22Rv1 (cell line): ENCODE data around the gene TERT.

Source experiments
- H3K27ac ChIP-seq: fragments of 450-650 bp; 2 replicates; pipeline ENCODE4 v1.5.1; 2017
- ZFX ChIP-seq: fragments of 450-650 bp; IDR thresholded peaks from 2 replicates; pipeline ENCODE4 v1.6.1; 2017; ENCODE audit warnings: antibody characterized with exemption, borderline replicate concordance
- TF ChIP-seq, protein P1 (sequence below): fragments of 450-650 bp; IDR thresholded peaks from 2 replicates; pipeline ENCODE4 v1.5.1; 2017; ENCODE audit warnings: mild to moderate bottlenecking

Gene TERT

DNA sequence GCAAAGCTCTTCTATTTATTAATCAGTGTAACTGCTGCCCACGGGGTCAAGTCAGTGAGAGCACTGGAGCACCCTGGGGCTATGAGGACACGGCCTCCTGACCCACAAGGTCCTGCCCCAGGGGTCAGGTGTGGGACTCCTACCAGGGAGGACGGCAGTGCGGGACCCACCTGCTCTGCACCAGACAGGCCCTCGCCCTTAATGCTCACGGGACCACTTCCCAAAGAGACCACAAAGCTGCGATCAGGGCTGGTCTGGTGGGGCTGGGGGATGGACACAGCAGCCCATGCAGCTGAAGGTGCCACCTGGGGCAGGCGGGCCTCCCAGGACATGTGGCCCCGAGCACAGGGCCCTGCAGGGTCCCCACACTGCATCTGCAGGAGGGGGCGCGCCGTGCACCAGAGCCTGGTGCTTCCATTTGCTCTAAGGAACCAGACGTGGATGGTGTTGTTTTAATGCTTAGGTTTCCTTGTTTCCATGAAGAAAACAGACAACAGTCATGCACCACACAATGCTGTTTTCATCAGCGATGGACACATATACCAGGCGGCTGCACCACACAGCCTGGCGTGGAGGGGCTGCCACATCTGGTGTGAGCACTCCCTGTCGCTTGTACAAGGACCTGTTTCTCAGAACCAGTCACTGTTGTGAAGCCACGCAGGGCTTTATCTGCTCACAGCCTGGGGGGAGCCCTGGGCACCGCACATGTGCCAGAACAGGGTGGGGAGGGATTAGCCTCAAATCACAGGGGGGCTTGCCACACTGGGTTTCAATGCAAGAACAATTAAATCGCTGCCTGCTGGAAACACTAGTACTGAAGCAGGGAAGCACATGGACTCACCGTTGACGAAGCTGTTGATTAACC, 27.4 kb upstream of the TERT start:
- TF ChIP-seq ZFX: no peak
- TF ChIP-seq, protein P1, sequence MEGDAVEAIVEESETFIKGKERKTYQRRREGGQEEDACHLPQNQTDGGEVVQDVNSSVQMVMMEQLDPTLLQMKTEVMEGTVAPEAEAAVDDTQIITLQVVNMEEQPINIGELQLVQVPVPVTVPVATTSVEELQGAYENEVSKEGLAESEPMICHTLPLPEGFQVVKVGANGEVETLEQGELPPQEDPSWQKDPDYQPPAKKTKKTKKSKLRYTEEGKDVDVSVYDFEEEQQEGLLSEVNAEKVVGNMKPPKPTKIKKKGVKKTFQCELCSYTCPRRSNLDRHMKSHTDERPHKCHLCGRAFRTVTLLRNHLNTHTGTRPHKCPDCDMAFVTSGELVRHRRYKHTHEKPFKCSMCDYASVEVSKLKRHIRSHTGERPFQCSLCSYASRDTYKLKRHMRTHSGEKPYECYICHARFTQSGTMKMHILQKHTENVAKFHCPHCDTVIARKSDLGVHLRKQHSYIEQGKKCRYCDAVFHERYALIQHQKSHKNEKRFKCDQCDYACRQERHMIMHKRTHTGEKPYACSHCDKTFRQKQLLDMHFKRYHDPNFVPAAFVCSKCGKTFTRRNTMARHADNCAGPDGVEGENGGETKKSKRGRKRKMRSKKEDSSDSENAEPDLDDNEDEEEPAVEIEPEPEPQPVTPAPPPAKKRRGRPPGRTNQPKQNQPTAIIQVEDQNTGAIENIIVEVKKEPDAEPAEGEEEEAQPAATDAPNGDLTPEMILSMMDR: no peak
- no peak overlapping the region for H3K27ac ChIP-seq

GRCh38 chr5:1321576-1321975, 26.7 kb upstream of the TERT start:
- no peak overlapping the region for H3K27ac ChIP-seq

DNA sequence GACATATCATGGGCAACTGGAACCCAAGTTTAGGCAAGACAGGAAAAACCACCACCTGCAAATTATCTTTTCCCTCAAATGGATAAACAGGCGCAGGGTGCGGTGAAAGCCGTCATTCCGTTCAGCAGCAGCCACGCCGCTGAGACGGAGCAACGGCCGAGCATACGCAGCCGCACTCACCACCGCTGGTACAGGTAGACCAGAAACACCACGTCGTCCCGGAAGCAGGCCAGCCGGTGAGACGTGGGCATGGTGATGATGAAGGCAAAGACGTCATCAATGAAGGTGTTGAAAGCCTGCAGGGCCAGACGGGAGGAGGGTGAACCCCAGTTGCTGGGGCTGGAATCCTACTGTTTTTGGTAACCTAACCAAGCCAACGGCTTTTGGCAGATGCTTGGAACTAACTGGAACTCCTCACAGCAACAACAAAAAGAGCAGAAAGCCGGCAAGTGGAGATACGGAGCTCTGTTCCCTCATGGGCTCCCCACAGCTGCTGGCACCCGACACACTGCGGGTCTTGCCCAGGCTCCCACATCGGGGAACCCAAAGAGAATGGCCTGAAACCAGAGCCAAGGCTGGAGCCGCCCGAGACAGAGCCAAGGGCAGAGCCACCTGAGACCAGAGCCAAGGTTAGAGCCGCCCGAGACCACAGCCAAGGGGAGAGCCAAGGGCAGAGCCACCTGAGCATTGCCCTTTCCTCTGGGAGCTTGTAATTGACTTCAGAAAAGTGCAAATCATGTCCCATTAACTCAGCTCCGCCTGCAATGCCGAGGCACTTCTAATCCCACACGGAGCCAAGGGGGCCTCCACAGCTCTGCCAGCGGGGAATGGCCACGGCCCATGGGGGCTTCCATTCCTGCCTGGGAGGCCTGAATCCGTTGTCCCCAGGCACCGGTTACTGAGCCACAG, 25.8 kb upstream of the TERT start:
- TF ChIP-seq, protein P1: no peak
- no peak for TF ChIP-seq ZFX
- H3K27ac ChIP-seq: no peak overlapping the region

More at GRCh38 chr5:1321576-1321975, 26.7 kb upstream of the TERT start:
- no peak for TF ChIP-seq ZFX
- TF ChIP-seq, protein P1: no peak

GRCh38 chr5:1319436-1320256, 24.8 kb upstream of the TERT start:
- TF ChIP-seq ZFX: no peak
- TF ChIP-seq, protein P1: no peak
- H3K27ac ChIP-seq: no peak overlapping the region

DNA sequence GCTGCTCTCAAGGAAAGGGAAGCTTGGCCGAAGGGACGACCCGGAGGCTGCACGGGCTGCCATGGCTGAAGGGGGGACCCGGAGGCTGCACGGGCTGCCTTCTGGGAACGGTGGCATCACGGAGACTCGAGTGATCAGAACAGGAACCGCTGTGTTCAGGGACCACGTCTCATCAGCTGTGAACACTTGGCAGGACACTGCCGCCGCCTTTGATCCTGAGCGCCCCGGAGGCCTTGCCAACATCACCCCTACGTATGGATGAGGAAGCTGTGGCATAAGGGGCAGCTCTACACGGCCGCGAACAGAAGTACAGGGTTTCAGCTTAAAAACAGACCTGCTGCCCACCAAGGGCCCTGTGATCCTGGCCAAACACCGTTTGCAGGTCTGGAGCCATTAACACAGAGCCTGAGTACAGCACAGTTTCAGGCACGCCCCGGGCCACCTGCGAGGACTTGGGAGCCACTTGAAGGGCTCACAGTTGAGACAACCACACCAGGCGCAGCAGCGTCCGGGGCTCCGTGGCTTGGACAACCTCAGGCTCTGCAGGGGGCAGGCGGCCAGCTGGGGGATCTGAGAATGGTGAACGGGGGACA, 23.9 kb upstream of the TERT start:
- H3K27ac ChIP-seq: no peak overlapping the region
- no peak for TF ChIP-seq ZFX
- TF ChIP-seq, protein P1: no peak

DNA sequence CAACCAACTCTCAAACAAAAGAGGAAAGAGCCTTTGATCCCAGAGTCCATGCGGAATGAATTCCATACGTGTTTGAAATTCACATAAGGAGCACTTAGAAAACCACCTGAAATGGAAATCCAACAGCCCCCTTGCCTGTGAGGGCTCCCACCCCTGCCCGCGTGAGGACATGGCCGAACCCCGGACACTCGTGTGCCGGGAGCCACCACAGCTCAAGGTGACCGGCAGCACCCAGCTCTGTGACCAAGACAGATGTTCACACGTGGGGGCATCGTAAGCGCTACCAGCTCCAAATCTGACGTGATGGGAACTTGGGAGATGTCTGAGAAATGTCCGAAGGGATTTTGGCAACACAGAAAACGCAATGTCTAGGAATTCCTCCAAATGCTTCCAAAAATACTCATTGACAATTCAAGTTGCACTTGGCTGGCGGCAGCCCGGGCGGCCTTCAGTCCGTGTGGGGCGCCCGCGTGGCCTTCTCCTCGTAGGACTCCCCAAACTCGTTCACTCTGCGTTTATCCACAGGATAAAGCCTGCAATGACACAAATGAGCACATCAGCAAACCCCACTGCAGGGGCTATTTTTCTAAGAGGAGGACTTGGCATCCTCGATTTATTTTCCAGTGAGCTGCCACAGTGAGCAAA, 23.2 kb upstream of the TERT start:
- H3K27ac ChIP-seq: peak overlapping the region; percentile 95; the same call in 1 of the 2 replicates
- TF ChIP-seq, protein P1: no peak
- TF ChIP-seq ZFX: no peak
